T-helper 2 cell treated with Interferon-gamma antibody and Interleukin-4, amounts not matched to agents 5 μg/mL and 100 μg/mL, for 36 hours (primary cell): Measurements from ENCODE around the gene SERPINB3.
"Not testable (repeated sequence)": the region's sequence is repeated elsewhere in the genome, so short reads cannot be mapped to it uniquely, and the experiment has no call there.

Experiments used
- DNase-seq: peaks from one replicate; pipeline ENCODE4 v3.0.0; 2021; ENCODE audit warnings: low spot score
- H3K27ac Mint-ChIP-seq: one replicate; pipeline ENCODE4 v1.8.0; 2021; ENCODE audit warnings: mild to moderate bottlenecking, mixed read lengths
- H3K27me3 Mint-ChIP-seq: one replicate; pipeline ENCODE4 v1.8.0; 2021; ENCODE audit warnings: low read depth, mixed read lengths
- H3K36me3 Mint-ChIP-seq: one replicate; pipeline ENCODE4 v1.8.0; 2021; ENCODE audit warnings: low read depth, mixed read lengths
- H3K4me1 Mint-ChIP-seq: one replicate; pipeline ENCODE4 v1.8.0; 2021; ENCODE audit warnings: low read depth, mixed read lengths
- H3K4me3 Mint-ChIP-seq: one replicate; pipeline ENCODE4 v1.8.0; 2022; ENCODE audit warnings: mild to moderate bottlenecking, moderate library complexity, mixed read lengths
- H3K9me3 Mint-ChIP-seq: one replicate; pipeline ENCODE4 v1.8.0; 2021; ENCODE audit warnings: mixed read lengths

SERPINB3 gene

GRCh38 chr18:63661750-63662149, at the start of gene SERPINB3:
SERPINB3 (minus strand) TSS chr18:63661893; CDS start chr18:63661216, 677 bp downstream.
- not testable (repeated sequence) for H3K4me3 Mint-ChIP-seq, H3K9me3 Mint-ChIP-seq

GRCh38 chr18:63708650-63709049, 47.0 kb upstream of the SERPINB3 start:
- Mint-ChIP-seq H3K36me3 (no peaks in the 10 kb centered on the region), H3K27me3 (no peaks in the 10 kb centered on the region), H3K4me1 (no peaks in the 10 kb centered on the region), H3K4me3 (no peak overlapping the region), H3K27ac (no peak overlapping the region), H3K9me3 (peaks cover 8% of the 10 kb centered on the region)
- no peak for DNase-seq

More at GRCh38 chr18:63661750-63662149, at the start of gene SERPINB3:
- H3K36me3 Mint-ChIP-seq, H3K4me1 Mint-ChIP-seq, H3K27ac Mint-ChIP-seq, DNase-seq, H3K27me3 Mint-ChIP-seq: not testable (repeated sequence)

GRCh38 chr18:63707816-63708215, 46.1 kb upstream of the SERPINB3 start:
- H3K4me1 Mint-ChIP-seq: no peaks in the 10 kb centered on the region
- H3K27me3 Mint-ChIP-seq: no peaks in the 10 kb centered on the region
- no peak overlapping the region for H3K4me3 Mint-ChIP-seq
- no peaks in the 10 kb centered on the region for H3K9me3 Mint-ChIP-seq
- no peak for DNase-seq
- H3K36me3 Mint-ChIP-seq: no peaks in the 10 kb centered on the region
- no peak overlapping the region for H3K27ac Mint-ChIP-seq

GRCh38 chr18:63705401-63705800, 43.7 kb upstream of the SERPINB3 start:
- H3K36me3 Mint-ChIP-seq: no peaks in the 10 kb centered on the region
- H3K4me3 Mint-ChIP-seq: no peak overlapping the region
- H3K27me3 Mint-ChIP-seq: no peaks in the 10 kb centered on the region
- DNase-seq: no peak
- H3K4me1 Mint-ChIP-seq: no peaks in the 10 kb centered on the region
- no peak overlapping the region for H3K27ac Mint-ChIP-seq
- no peaks in the 10 kb centered on the region for H3K9me3 Mint-ChIP-seq

- Mint-ChIP-seq H3K9me3 (no peaks in the 10 kb centered on the region), H3K4me3 (no peak within 1 kb of the TSS), H3K27me3 (no peaks in the 10 kb centered on the region), H3K27ac (no peak within 1 kb of the TSS), H3K4me1 (no peaks in the 10 kb centered on the region), H3K36me3 (no peaks in the 10 kb centered on the region)
- DNase-seq: no peak
Measured at GRCh38 chr18:63702660-63703059, 41.0 kb upstream of the SERPINB3 start, which contains the start of gene SERPINB11. SERPINB11 (plus strand) TSS chr18:63702960; CDS start chr18:63710194, 7,234 bp downstream.

GRCh38 chr18:63701952-63702351, 40.3 kb upstream of the SERPINB3 start:
- Mint-ChIP-seq H3K9me3 (no peaks in the 10 kb centered on the region), H3K4me1 (no peaks in the 10 kb centered on the region), H3K4me3 (no peak overlapping the region), H3K27me3 (no peaks in the 10 kb centered on the region), H3K27ac (no peak overlapping the region), H3K36me3 (no peaks in the 10 kb centered on the region)
- DNase-seq: no peak

- Mint-ChIP-seq H3K4me3 (no peak overlapping the region), H3K27ac (no peak overlapping the region), H3K27me3 (no peaks in the 10 kb centered on the region), H3K4me1 (no peaks in the 10 kb centered on the region), H3K9me3 (no peaks in the 10 kb centered on the region), H3K36me3 (no peaks in the 10 kb centered on the region)
- no peak for DNase-seq
Measured at GRCh38 chr18:63700501-63700900, 38.8 kb upstream of the SERPINB3 start.

- H3K27me3 Mint-ChIP-seq: no peaks in the 10 kb centered on the region
- H3K4me1 Mint-ChIP-seq: no peaks in the 10 kb centered on the region
- no peak for DNase-seq
- no peaks in the 10 kb centered on the region for H3K9me3 Mint-ChIP-seq
- no peak overlapping the region for H3K27ac Mint-ChIP-seq
- H3K4me3 Mint-ChIP-seq: no peak overlapping the region
- H3K36me3 Mint-ChIP-seq: no peaks in the 10 kb centered on the region
Measured at GRCh38 chr18:63697097-63697660, 35.5 kb upstream of the SERPINB3 start.

- H3K9me3 Mint-ChIP-seq: no peaks in the 10 kb centered on the region
Measured at GRCh38 chr18:63689064-63689463, 27.4 kb upstream of the SERPINB3 start.

GRCh38 chr18:63686871-63687270, 25.2 kb upstream of the SERPINB3 start:
- Mint-ChIP-seq H3K9me3 (no peaks in the 10 kb centered on the region), H3K4me3 (no peak overlapping the region), H3K36me3 (no peaks in the 10 kb centered on the region), H3K4me1 (no peaks in the 10 kb centered on the region), H3K27ac (no peak overlapping the region), H3K27me3 (no peaks in the 10 kb centered on the region)
- no peak for DNase-seq

More at GRCh38 chr18:63689064-63689463, 27.4 kb upstream of the SERPINB3 start:
- H3K4me3 Mint-ChIP-seq: no peak overlapping the region
- no peak overlapping the region for H3K27ac Mint-ChIP-seq
- no peaks in the 10 kb centered on the region for H3K27me3 Mint-ChIP-seq
- no peaks in the 10 kb centered on the region for H3K36me3 Mint-ChIP-seq
- DNase-seq: no peak
- no peaks in the 10 kb centered on the region for H3K4me1 Mint-ChIP-seq

GRCh38 chr18:63684718-63685117, 23.0 kb upstream of the SERPINB3 start:
- no peaks in the 10 kb centered on the region for H3K4me1 Mint-ChIP-seq
- H3K9me3 Mint-ChIP-seq: no peaks in the 10 kb centered on the region
- H3K4me3 Mint-ChIP-seq: no peak overlapping the region
- H3K27me3 Mint-ChIP-seq: no peaks in the 10 kb centered on the region
- DNase-seq: no peak
- H3K36me3 Mint-ChIP-seq: no peaks in the 10 kb centered on the region
- no peak overlapping the region for H3K27ac Mint-ChIP-seq

GRCh38 chr18:63683890-63684289, 22.2 kb upstream of the SERPINB3 start:
- no peaks in the 10 kb centered on the region for H3K36me3 Mint-ChIP-seq
- no peak for DNase-seq
- H3K27me3 Mint-ChIP-seq: no peaks in the 10 kb centered on the region
- no peak overlapping the region for H3K27ac Mint-ChIP-seq
- H3K9me3 Mint-ChIP-seq: no peaks in the 10 kb centered on the region
- H3K4me3 Mint-ChIP-seq: no peak overlapping the region
- no peaks in the 10 kb centered on the region for H3K4me1 Mint-ChIP-seq

- H3K9me3 Mint-ChIP-seq: no peaks in the 10 kb centered on the region
- no peak overlapping the region for H3K27ac Mint-ChIP-seq
- DNase-seq: no peak
- H3K36me3 Mint-ChIP-seq: no peaks in the 10 kb centered on the region
- no peak overlapping the region for H3K4me3 Mint-ChIP-seq
- H3K27me3 Mint-ChIP-seq: no peaks in the 10 kb centered on the region
- H3K4me1 Mint-ChIP-seq: no peaks in the 10 kb centered on the region
Measured at GRCh38 chr18:63683152-63683551, 21.5 kb upstream of the SERPINB3 start.

- H3K4me1 Mint-ChIP-seq: no peaks in the 10 kb centered on the region
- DNase-seq: no peak
- no peaks in the 10 kb centered on the region for H3K27me3 Mint-ChIP-seq
- no peak overlapping the region for H3K4me3 Mint-ChIP-seq
- no peak overlapping the region for H3K27ac Mint-ChIP-seq
- H3K36me3 Mint-ChIP-seq: no peaks in the 10 kb centered on the region
- no peaks in the 10 kb centered on the region for H3K9me3 Mint-ChIP-seq
Measured at GRCh38 chr18:63681449-63682340, 20.0 kb upstream of the SERPINB3 start.
